ENCODE data around the gene TTL. TPM values are rescaled to one million over a fixed set of nuclear protein-coding genes. Genes with fewer than 3 reads are reported as not detected.

TTL gene
- total RNA-seq, 1 experiment from 2014 or later: 31.8 TPM

DNA sequence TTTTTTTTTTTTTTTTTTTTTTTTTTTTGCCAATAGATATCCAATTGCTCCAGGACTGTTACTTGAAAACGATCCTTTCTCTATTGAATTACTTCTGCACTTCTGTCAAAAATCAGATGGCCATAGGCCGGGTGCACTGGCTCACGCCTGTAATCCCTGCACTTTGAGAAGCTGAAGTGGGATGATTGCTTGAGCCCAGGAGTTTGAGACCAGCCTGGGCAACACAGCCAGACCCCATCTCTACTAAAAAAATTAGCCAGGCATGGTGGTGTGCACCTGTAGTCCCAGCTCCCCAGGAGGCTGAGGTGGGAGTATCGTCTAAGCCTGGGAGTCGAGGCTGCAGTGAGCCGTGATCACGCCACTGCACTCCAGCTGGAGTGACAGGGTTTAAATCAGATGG is 98.1 kb downstream of the TTL start:
- Mint-ChIP-seq H3K27me3 (ENCODE audit: unreplicated experiment) (no peaks in the 10 kb centered on the region), H3K27ac (ENCODE audit: unreplicated experiment) (peak overlapping the region; percentile 18), H3K9me3 (ENCODE audit: low read depth, unreplicated experiment) (no peaks in the 10 kb centered on the region), H3K4me1 (ENCODE audit: low read depth, unreplicated experiment) (peaks cover 15% of the 10 kb centered on the region), H3K36me3 (ENCODE audit: insufficient read depth, unreplicated experiment) (peaks cover 45% of the 10 kb centered on the region), H3K4me3 (ENCODE audit: low read depth, unreplicated experiment) (no peak overlapping the region)
- no TSS peak for BruUV-seq (replicated peaks)
- intact Hi-C loops (cut with micrococcal nuclease; ENCODE audit: unreplicated experiment): loop anchor here (10.0 kb wide), 2 partner anchors 95 to 695 kb away; partner anchors contain the start of genes ANAPC1 and TTL
- CTCF ChIA-PET: interaction anchor here (0.6 kb wide), 1 partner anchor 27 kb away, joined by 8 read pairs; no protein-coding TSS in a partner anchor
- TF ChIP-seq, protein P1, sequence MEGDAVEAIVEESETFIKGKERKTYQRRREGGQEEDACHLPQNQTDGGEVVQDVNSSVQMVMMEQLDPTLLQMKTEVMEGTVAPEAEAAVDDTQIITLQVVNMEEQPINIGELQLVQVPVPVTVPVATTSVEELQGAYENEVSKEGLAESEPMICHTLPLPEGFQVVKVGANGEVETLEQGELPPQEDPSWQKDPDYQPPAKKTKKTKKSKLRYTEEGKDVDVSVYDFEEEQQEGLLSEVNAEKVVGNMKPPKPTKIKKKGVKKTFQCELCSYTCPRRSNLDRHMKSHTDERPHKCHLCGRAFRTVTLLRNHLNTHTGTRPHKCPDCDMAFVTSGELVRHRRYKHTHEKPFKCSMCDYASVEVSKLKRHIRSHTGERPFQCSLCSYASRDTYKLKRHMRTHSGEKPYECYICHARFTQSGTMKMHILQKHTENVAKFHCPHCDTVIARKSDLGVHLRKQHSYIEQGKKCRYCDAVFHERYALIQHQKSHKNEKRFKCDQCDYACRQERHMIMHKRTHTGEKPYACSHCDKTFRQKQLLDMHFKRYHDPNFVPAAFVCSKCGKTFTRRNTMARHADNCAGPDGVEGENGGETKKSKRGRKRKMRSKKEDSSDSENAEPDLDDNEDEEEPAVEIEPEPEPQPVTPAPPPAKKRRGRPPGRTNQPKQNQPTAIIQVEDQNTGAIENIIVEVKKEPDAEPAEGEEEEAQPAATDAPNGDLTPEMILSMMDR (IDR thresholded peaks at IDR 0.05; ENCODE audit: unreplicated experiment): no peak
- no peak for DNase-seq

GRCh38 chr2:112582314-112582746 is 100.4 kb downstream of the TTL start:
- Mint-ChIP-seq H3K4me3 (ENCODE audit: low read depth, unreplicated experiment) (no peak overlapping the region), H3K27me3 (ENCODE audit: unreplicated experiment) (no peaks in the 10 kb centered on the region), H3K27ac (ENCODE audit: unreplicated experiment) (no peak overlapping the region), H3K36me3 (ENCODE audit: insufficient read depth, unreplicated experiment) (peaks cover 29% of the 10 kb centered on the region), H3K9me3 (ENCODE audit: low read depth, unreplicated experiment) (no peaks in the 10 kb centered on the region), H3K4me1 (ENCODE audit: low read depth, unreplicated experiment) (peaks cover 19% of the 10 kb centered on the region)
- peak; percentile 33 for DNase-seq
- TF ChIP-seq, protein P1 (IDR thresholded peaks at IDR 0.05; ENCODE audit: unreplicated experiment): peak; percentile 36
- CTCF ChIA-PET: no interaction called here
- no TSS peak for BruUV-seq (replicated peaks)
- intact Hi-C loops (cut with micrococcal nuclease; ENCODE audit: unreplicated experiment): loop anchor here (10.0 kb wide), 2 partner anchors 98 to 698 kb away; partner anchors contain the start of genes ANAPC1 and TTL

DNA sequence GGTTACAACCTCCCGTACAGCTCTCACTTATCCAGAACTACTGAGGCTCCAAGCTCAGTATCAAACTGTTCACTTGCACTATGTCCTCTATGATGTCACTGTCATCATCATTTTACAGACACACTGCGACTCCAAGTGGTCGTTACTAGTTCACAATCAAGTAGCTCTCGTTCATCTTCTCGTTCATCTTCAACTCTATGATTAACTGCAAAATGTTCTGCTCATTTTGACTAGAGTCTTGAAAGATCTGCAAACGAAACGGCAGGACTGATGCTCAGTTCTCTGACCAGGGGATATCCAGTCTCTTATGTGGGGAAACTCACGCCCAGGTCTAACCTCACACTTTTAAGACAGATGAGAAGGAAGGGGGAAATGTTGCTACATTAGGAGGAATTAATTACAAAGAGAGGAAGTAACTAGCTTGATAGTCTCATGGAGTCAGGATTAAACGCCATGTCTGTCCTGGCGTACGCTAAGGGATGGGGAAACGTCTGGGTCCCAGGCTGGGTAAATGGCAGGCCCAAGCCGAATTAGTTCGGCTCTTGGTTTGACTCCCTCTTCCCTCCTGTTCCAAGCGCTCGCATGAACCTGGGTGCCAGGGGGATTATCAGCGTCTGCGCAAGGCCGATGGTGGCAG is 101.7 kb downstream of the TTL start:
- no peaks in the 10 kb centered on the region for H3K27me3 Mint-ChIP-seq (ENCODE audit: unreplicated experiment)
- CTCF ChIA-PET: no interaction called here
- BruUV-seq (replicated peaks): no TSS peak
- no peak for DNase-seq
- no peaks in the 10 kb centered on the region for H3K9me3 Mint-ChIP-seq (ENCODE audit: low read depth, unreplicated experiment)
- H3K4me1 Mint-ChIP-seq (ENCODE audit: low read depth, unreplicated experiment): peaks cover 19% of the 10 kb centered on the region
- peak overlapping the region; percentile 96 for H3K27ac Mint-ChIP-seq (ENCODE audit: unreplicated experiment)
- H3K36me3 Mint-ChIP-seq (ENCODE audit: insufficient read depth, unreplicated experiment): peaks cover 32% of the 10 kb centered on the region
- intact Hi-C loops (cut with micrococcal nuclease; ENCODE audit: unreplicated experiment): loop anchor here (10.0 kb wide), 2 partner anchors 99 to 699 kb away; partner anchors contain the start of genes ANAPC1 and TTL
- H3K4me3 Mint-ChIP-seq (ENCODE audit: low read depth, unreplicated experiment): peak overlapping the region; percentile 83
- TF ChIP-seq, protein P1 (IDR thresholded peaks at IDR 0.05; ENCODE audit: unreplicated experiment): no peak

DNA sequence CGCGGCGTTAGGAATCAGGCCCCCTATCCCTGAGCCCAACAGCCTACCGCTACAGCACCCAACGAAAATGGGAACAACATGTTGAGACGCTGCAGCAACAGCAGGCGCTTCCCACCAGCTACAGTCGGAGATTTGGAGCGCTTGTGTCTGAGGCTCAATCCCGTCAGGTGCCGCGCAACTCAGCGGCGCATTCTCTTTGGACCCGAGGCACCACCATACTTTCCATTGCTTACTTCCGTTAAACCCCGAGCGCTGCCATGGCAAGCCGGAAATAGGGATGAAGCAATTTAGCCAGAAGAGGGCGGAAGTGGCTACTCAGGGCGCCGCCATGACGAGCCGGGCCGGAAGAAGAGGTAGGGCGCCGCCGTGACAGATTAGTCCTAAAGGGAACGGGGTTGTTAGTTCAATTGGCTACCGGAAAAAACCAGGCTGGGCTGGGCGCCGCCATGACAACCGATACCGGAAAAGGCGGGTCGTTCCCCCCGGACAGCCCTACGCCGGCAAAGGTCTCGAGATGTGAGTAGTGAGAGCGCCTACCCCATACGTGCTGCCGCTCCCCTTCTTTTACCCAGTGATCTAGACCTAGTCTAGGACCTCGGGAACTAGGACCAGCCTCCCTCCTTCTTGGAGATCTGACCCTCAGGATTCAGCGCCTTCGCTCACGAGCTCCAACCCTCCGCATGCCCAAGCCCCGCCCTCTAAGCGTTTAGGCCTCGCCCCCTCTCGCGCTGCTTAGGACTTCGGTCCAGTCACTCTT is 102.4 kb downstream of the TTL start, which contains the start of gene CHCHD5:
Gene CHCHD5 (plus strand): TSS at position 476 of the 757 bp plus-strand sequence. CDS start 39 bp downstream, at position 515.
- intact Hi-C loops (cut with micrococcal nuclease; ENCODE audit: unreplicated experiment): loop anchor here (10.0 kb wide), 2 partner anchors 100 to 700 kb away; partner anchors contain the start of genes ANAPC1 and TTL
- H3K4me3 Mint-ChIP-seq (ENCODE audit: low read depth, unreplicated experiment): peak within 1 kb of the TSS; percentile 83
- CTCF ChIA-PET: interaction anchor here (0.6 to 1.0 kb wide), 3 partner anchors 44 to 143 kb away, joined by 5 to 6 read pairs (median 5); no protein-coding TSS in a partner anchor
- TF ChIP-seq, protein P1 (IDR thresholded peaks at IDR 0.05; ENCODE audit: unreplicated experiment): no peak
- peak; percentile 81 for DNase-seq
- H3K27ac Mint-ChIP-seq (ENCODE audit: unreplicated experiment): peak within 1 kb of the TSS; percentile 96
- no peaks in the 10 kb centered on the region for H3K27me3 Mint-ChIP-seq (ENCODE audit: unreplicated experiment)
- TSS peak; percentile 71 for BruUV-seq (replicated peaks)
- peaks cover 19% of the 10 kb centered on the region for H3K4me1 Mint-ChIP-seq (ENCODE audit: low read depth, unreplicated experiment)
- no peaks in the 10 kb centered on the region for H3K9me3 Mint-ChIP-seq (ENCODE audit: low read depth, unreplicated experiment)
- H3K36me3 Mint-ChIP-seq (ENCODE audit: insufficient read depth, unreplicated experiment): peaks cover 32% of the 10 kb centered on the region
